Adrenal gland (tissue), 5 donors: ENCODE measurements around the gene ZIC1.

ENCODE experiments used
- CTCF ChIP-seq, 6 experiments: fragments of 450-650 bp in 4 of 6; fragments of 200-600 bp in 2 of 6; sonication (generic) in 1 of 6; IDR thresholded peaks; 1 replicate in 5 of 6; 2 replicates in 1 of 6; pipeline versions ENCODE4 v1.5.1 to v1.8.0; 2016 to 2021; ENCODE audit warnings: antibody characterized with exemption in 6 of 6, mild to moderate bottlenecking in 2 of 6, moderate library complexity in 1 of 6
- POLR2A ChIP-seq, 2 donors: fragments of 450-650 bp; IDR thresholded peaks; one replicate each; pipeline ENCODE4 v1.6.1; 2017; ENCODE audit warnings: antibody characterized with exemption in 2 of 2, mild to moderate bottlenecking in 2 of 2, moderate library complexity in 1 of 2
- donor health status: DM: no; HTN: no; CAD: no.

- TF ChIP-seq POLR2A (IDR thresholded peaks at IDR 0.05) (no peak), CTCF (IDR thresholded peaks at IDR 0.05) (no peak)
Observed at GRCh38 chr3:147421184-147421912, 12.2 kb downstream of the ZIC1 start.
